ENCODE results near the gene UCN2.

GRCh38 chr3:48519277-48519643 lies 44.3 kb downstream of the UCN2 start:
- TF ChIP-seq CTCF (conservative IDR thresholded peaks at IDR 0.05; ENCODE audit: low read length) (no peak), EZH2phosphoT487 (IDR thresholded peaks at IDR 0.05; ENCODE audit: borderline replicate concordance, low read depth, low read length) (no peak)

Measured in OCI-LY7 (cell line).